ENCODE data around the gene TENT5C. TPM values are rescaled to one million over a fixed set of nuclear protein-coding genes. Genes with fewer than 3 reads are reported as not detected.

The TENT5C gene
- total and polyA plus RNA-seq, 9 of the 15 experiments (the other 6 are each of a cell fraction or from before 2014, with no cell fraction given), result 1.8 to 7.7 (median 4.0) TPM

DNA sequence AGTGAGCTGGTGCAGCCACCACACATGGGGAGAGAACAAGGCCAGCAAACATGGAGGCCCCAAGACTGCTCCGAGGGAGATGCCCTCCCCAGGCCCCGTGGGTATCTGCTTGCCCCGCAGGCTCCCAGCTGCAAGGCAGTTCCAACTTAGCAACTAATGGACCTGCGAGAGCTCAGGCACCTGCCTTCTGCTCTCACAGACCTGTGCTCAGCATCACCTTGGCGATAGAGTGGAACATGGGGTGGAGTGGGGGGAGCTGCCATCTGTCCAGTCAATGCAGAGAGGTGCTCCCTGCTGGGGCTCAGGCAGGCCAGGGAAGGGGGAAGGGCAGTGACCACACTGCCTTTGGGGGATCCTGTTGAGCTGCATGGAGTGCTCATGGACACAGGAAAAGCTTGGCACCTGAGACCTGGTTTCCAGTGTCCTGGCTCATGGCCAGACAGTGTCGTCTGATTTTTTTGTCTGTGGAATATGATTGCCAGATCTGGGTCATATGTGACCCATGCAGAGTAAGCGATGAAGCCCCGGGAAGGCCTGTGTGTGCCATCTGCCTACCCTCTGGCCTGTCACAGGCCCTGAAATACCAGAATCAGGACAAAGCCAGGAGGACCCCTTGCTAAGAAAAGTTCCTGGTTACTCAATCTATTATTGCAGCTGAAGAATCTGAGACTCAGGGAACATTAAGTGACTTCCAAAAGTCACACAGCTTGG, 39.9 kb upstream of the TENT5C start:
- DNase-seq (ENCODE audit: extremely low read depth in 1 of 4, low spot score in 3 of 4) (no peak), FAIRE-seq (no peak), ATAC-seq (no peak)
- ChIA-PET CTCF (ENCODE audit: low intra/inter-chr PET ratio) (no interaction called here), POLR2A (interaction anchor here (0.6 to 2.2 kb wide), 3 partner anchors 9 to 1221 kb away, joined by 3 to 6 read pairs (median 3); no protein-coding TSS in a partner anchor)
- intact Hi-C loops (cut with micrococcal nuclease), result no loop called here
- no peak overlapping the region for H3K4me3 ChIP-seq
- H3K4me2 ChIP-seq (ENCODE audit: insufficient read depth, low read length), result no peak overlapping the region
- no peaks in the 10 kb centered on the region for H3K79me2 ChIP-seq (ENCODE audit: control insufficient read depth, insufficient read depth, low read length)
- no peaks in the 10 kb centered on the region for H3K9me3 ChIP-seq (replicated peaks; ENCODE audit: control insufficient read depth, insufficient read depth, low read depth, low read length)
- WGBS (ENCODE audit: insufficient coverage, low coverage, missing lambda C conversion rate), result 43% methylated on average over 8 of the region's 8 CpGs
- no peaks in the 10 kb centered on the region for H3K36me3 ChIP-seq (ENCODE audit: control insufficient read depth, insufficient read depth, low read length)
- no peaks in the 10 kb centered on the region for H3K27me3 ChIP-seq (ENCODE audit: control insufficient read depth in 2 of 2, insufficient read depth in 2 of 2, low read length in 2 of 2)
- in situ Hi-C loops (cut with MboI), result no loop called here
- H3K9me1 ChIP-seq (ENCODE audit: control insufficient read depth, insufficient read depth, low read length), result no peaks in the 10 kb centered on the region
- H4K20me1 ChIP-seq (replicated peaks; ENCODE audit: control insufficient read depth, insufficient read depth, low read length), result no peaks in the 10 kb centered on the region
- peaks cover 11 to 14% of the 10 kb centered on the region in 2 experiments for H3K4me1 ChIP-seq (replicated peaks in 1 of 2; ENCODE audit: control insufficient read depth in 2 of 2, insufficient read depth in 2 of 2, low read length in 2 of 2)
- TF ChIP-seq CSDE1 (IDR thresholded peaks at IDR 0.05) (no peak), CBFA2T3 (IDR thresholded peaks at IDR 0.05) (no peak), ZNF184 (CRISPR knock-in tag; IDR thresholded peaks at IDR 0.05) (no peak), ZC3H8 (IDR thresholded peaks at IDR 0.05) (no peak), ZNF146 (CRISPR knock-in tag; IDR thresholded peaks at IDR 0.05; ENCODE audit: unreplicated experiment) (no peak), NFIC (IDR thresholded peaks at IDR 0.05) (peak; percentile 14; the same call in 1 of the 2 replicates)
- TF ChIP-seq, protein P1, sequence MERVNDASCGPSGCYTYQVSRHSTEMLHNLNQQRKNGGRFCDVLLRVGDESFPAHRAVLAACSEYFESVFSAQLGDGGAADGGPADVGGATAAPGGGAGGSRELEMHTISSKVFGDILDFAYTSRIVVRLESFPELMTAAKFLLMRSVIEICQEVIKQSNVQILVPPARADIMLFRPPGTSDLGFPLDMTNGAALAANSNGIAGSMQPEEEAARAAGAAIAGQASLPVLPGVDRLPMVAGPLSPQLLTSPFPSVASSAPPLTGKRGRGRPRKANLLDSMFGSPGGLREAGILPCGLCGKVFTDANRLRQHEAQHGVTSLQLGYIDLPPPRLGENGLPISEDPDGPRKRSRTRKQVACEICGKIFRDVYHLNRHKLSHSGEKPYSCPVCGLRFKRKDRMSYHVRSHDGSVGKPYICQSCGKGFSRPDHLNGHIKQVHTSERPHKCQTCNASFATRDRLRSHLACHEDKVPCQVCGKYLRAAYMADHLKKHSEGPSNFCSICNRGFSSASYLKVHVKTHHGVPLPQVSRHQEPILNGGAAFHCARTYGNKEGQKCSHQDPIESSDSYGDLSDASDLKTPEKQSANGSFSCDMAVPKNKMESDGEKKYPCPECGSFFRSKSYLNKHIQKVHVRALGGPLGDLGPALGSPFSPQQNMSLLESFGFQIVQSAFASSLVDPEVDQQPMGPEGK (CRISPR knock-in tag; IDR thresholded peaks at IDR 0.05; ENCODE audit: borderline replicate concordance), result no peak
- TF ChIP-seq, protein P2, sequence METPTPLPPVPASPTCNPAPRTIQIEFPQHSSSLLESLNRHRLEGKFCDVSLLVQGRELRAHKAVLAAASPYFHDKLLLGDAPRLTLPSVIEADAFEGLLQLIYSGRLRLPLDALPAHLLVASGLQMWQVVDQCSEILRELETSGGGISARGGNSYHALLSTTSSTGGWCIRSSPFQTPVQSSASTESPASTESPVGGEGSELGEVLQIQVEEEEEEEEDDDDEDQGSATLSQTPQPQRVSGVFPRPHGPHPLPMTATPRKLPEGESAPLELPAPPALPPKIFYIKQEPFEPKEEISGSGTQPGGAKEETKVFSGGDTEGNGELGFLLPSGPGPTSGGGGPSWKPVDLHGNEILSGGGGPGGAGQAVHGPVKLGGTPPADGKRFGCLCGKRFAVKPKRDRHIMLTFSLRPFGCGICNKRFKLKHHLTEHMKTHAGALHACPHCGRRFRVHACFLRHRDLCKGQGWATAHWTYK (CRISPR knock-in tag; IDR thresholded peaks at IDR 0.05), result no peak
- no peak overlapping the region for H2AFZ ChIP-seq (ENCODE audit: low read depth, low read length)
- no peak overlapping the region for H3K27ac ChIP-seq (ENCODE audit: extremely low read depth, low read depth, low read length)
- H3K9ac ChIP-seq (ENCODE audit: insufficient read depth in 1 of 2, low read depth in 2 of 2, low read length in 2 of 2), result peak overlapping the region in 1 of 2 experiments; percentile 6; a peak in 1 of 4 replicates
- BruUV-seq (replicated peaks), result no TSS peak

All from K562 (cell line).